Measurements from ENCODE around the gene PRR11. TPM values are rescaled to one million over a fixed set of nuclear protein-coding genes. Genes with fewer than 3 reads are reported as not detected.

PRR11 gene
- 1 to 10 TPM; 1.8 to 2.3 (median 1.8) TPM for total RNA-seq

DNA sequence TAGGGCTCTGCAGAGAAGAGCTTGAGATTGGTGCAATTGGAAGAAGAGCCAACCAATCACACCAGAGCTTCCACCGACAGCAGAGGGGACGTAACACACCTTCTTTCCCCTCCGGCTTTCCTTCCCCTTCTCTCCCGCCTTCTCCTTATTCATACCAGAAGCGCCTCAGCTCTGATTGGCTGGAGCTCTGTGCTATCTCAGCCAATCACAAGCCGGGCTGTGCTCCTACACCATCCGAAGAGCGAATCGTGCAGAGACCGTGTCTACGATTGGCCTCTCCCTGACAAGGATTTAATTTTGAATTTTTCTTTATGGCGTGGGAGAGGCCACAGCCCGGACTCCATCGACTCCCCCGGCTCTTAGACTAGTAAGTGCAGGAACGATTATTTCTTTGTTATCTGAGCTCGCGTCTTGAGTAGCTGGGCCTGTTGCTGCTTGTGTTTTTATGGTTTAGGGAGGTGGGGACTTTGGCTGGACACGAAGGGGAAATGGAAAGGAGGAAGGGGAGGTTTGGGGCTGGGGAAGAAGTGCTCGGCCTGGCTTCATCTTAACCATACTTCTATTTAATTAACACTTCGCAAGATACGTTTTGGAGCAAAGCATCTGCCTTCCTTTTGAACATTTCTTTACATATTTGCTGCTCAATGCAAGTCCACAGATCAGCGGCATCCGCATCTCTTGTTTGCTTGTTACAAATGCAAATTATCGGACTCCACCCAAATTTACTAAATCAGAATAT, at the start of gene PRR11:
TSS of gene PRR11 (plus strand) at position 308 of the 739 bp plus-strand sequence. CDS start 14,007 bp downstream, outside the sequence.
- Mint-ChIP-seq H3K27me3 (ENCODE audit: low read depth) (no peaks in the 10 kb centered on the region), H3K9me3 (no peaks in the 10 kb centered on the region), H3K4me3 (no peak within 1 kb of the TSS), H3K36me3 (ENCODE audit: insufficient read depth) (no peaks in the 10 kb centered on the region), H3K4me1 (ENCODE audit: low read depth) (peaks cover 43% of the 10 kb centered on the region)
- peak; percentile 86 for DNase-seq
- peak; percentile 93 for ATAC-seq

DNA sequence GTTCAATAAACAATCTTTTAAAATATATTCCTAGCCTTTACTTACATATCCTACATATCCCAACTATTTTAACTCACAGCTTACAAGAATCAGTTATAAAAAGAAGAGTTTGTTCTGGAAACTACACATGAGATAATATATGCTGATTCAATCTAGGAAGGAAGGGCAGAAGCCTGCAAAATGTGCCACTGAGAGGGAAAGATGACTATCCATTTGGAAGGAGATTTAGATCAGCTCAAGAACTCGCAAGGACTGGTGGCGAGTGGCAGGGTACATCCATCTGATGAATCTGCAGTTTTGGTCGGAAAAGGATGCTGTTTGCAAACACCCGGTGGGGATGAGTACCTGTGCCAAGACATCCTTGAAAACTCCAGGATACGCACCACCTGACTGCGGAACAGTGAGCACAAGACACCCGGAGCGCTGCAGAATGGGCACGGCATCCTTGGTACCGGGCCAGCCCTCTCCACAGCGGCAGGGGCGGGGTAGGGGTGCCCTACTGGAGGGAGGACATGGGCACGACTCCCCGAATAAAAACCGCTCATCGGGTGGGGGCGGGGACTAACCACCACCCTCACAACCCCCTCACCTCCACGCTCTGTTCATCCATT, 49.6 kb upstream of the PRR11 start:
- H3K36me3 Mint-ChIP-seq (ENCODE audit: insufficient read depth), result peaks cover 15% of the 10 kb centered on the region
- H3K4me3 Mint-ChIP-seq, result peak overlapping the region; percentile 97
- DNase-seq (peak; percentile 64), ATAC-seq (peak; percentile 58 to 60)
- peaks cover 34% of the 10 kb centered on the region for H3K4me1 Mint-ChIP-seq (ENCODE audit: low read depth)
- H3K9me3 Mint-ChIP-seq, result no peaks in the 10 kb centered on the region
- H3K27me3 Mint-ChIP-seq (ENCODE audit: low read depth), result no peaks in the 10 kb centered on the region

DNA sequence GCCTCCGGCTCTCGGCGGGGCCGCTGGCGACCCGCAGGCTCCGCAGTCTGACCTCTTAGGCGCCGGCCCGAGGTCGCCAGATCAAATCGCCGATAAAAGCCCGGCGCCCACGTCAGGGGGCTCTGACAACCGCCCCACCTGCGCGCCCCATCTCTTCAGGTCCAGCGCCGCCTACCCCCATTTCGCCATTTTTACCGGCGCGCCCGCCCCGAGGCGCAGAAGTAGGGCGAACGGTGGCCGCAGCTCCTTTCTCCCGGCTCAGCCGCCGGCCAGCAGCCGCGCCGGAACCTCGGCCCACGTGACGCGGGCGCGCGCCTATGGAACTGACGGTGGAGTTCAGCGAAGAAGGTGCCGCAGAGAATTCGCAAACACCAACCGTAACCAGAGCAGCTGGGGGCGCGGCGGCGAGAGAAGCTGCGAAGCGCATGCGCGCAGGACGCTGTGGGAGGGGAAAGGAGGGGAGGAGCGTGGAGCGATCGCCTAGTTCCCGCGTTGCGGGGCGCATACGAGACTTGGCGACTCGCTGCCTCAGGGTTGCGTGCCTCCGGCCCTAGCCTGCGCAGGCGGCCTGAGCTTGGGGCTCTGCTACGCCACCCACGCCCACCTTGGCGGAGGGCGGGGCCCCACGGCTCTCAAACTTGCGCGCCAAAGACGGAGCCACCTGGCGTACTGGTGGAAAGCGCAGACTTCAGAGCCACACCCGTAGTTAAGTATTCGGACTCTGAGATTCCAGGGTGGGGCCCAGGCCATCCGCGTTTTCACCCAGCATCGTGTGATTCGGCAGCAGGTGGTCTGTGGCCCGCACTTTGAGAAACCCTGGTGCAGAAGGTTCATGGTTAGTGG, 48.9 kb upstream of the PRR11 start, which contains the start of gene TRIM37:
TSS of gene TRIM37 (minus strand) at position 418 of the 843 bp plus-strand sequence. CDS start 419 bp downstream, outside the sequence.
- Mint-ChIP-seq H3K4me3 (peak within 1 kb of the TSS; percentile 97), H3K4me1 (ENCODE audit: low read depth) (peaks cover 34% of the 10 kb centered on the region), H3K9me3 (no peaks in the 10 kb centered on the region), H3K27me3 (ENCODE audit: low read depth) (no peaks in the 10 kb centered on the region), H3K36me3 (ENCODE audit: insufficient read depth) (peaks cover 14% of the 10 kb centered on the region)
- ATAC-seq, result peak; percentile 97 to 98
- peak; percentile 98 for DNase-seq

DNA sequence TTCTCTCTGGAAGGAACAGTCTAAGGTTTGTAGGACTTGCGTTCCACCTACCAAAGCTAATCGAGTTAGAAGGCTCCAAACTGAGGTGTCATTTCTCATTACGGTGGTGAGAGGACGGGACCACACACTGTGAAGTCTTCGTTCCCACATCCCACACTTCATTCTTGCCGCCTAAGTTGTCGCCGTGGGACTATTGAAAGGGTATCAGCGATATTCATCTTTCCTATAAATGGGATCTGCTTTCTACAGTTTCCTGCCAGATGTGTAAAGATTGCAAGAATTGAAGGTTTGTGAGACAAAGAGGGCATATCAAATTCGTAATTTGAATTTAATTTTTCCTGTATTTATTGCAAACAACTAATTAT, 48.3 kb upstream of the PRR11 start:
- Mint-ChIP-seq H3K9me3 (no peaks in the 10 kb centered on the region), H3K27me3 (ENCODE audit: low read depth) (no peaks in the 10 kb centered on the region), H3K4me1 (ENCODE audit: low read depth) (peaks cover 30% of the 10 kb centered on the region), H3K36me3 (ENCODE audit: insufficient read depth) (peaks cover 10% of the 10 kb centered on the region), H3K4me3 (peak overlapping the region; percentile 97)
- DNase-seq, result no peak
- peak; percentile 6 for ATAC-seq

DNA sequence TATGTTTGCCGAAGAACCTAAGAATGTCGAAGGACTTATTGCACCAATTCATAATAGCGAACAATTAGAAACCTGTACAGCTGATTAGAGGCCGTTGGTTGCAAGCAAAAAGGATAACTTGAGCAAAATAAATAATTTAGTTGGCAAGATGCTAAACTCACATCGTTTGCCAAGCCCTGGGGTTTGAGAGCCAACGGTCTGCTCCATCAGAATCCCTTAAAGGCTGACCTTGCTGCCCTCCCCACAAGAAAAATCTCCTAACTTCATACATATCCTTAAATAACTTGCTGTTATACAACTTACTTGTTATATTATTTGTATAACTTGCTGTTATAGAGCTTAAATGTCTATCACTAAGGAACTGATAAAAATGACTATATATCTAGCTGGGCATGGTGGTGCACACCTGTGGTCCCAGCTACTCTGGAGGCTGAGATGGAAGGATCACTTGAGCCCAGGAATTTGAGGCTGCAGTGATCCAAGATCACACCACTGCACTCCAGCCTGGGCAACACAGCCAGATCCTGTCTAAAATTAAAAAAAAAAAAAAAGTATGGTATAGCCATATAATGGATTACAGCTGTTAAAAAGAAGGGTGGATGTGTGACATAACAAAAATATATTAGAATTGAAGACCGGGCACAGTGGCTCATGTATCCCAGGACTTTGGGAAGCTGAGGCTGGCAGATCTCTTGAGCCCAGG, 47.0 kb upstream of the PRR11 start:
- ATAC-seq, result no peak
- Mint-ChIP-seq H3K4me3 (no peak overlapping the region), H3K9me3 (no peaks in the 10 kb centered on the region), H3K4me1 (ENCODE audit: low read depth) (peaks cover 26% of the 10 kb centered on the region), H3K27me3 (ENCODE audit: low read depth) (no peaks in the 10 kb centered on the region), H3K36me3 (ENCODE audit: insufficient read depth) (peaks cover 7% of the 10 kb centered on the region)
- no peak for DNase-seq

DNA sequence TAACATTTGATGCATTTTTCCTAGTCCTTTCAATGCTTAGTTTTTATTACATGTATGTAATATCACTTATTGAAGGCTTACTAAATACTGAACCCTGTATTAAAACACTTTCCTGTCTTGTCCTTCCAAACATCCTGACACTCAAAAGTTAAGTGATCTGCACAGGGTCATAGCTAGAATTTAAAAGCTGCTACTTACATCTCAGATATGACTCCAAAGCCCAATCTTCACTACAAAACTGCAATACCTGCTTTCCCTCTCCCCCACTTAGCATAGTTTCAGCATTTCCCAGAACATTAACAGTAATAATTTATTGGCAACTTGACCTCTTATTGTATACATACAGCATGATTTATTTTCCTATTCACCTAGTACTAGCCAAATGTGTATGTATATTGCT, 44.6 kb upstream of the PRR11 start:
- peaks cover 2% of the 10 kb centered on the region for H3K36me3 Mint-ChIP-seq (ENCODE audit: insufficient read depth)
- H3K4me3 Mint-ChIP-seq, result no peak overlapping the region
- no peaks in the 10 kb centered on the region for H3K27me3 Mint-ChIP-seq (ENCODE audit: low read depth)
- H3K4me1 Mint-ChIP-seq (ENCODE audit: low read depth), result peaks cover 8% of the 10 kb centered on the region
- DNase-seq, result no peak
- H3K9me3 Mint-ChIP-seq, result no peaks in the 10 kb centered on the region
- ATAC-seq, result no peak

DNA sequence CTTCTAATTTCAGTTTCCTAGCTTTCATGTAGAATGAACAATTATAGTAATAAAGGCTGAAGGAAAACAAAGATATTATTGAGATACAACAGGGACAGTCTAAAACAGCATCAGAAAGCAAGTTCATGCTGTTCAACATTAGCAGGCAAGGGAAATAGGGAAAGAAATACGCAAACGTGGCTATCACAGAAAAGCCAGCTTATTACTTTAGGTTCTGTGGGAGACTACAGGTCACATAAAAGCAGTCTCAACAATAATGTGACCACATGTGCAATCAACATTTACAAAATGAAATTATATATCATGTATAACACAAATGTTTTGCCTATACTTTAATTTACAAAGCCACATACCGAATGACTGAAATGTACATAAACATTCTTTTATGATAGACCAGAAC, 44.0 kb upstream of the PRR11 start:
- no peaks in the 10 kb centered on the region for H3K9me3 Mint-ChIP-seq
- H3K4me3 Mint-ChIP-seq, result no peak overlapping the region
- DNase-seq (no peak), ATAC-seq (no peak)
- H3K36me3 Mint-ChIP-seq (ENCODE audit: insufficient read depth), result peaks cover 2% of the 10 kb centered on the region
- no peaks in the 10 kb centered on the region for H3K27me3 Mint-ChIP-seq (ENCODE audit: low read depth)
- H3K4me1 Mint-ChIP-seq (ENCODE audit: low read depth), result peaks cover 7% of the 10 kb centered on the region

DNA sequence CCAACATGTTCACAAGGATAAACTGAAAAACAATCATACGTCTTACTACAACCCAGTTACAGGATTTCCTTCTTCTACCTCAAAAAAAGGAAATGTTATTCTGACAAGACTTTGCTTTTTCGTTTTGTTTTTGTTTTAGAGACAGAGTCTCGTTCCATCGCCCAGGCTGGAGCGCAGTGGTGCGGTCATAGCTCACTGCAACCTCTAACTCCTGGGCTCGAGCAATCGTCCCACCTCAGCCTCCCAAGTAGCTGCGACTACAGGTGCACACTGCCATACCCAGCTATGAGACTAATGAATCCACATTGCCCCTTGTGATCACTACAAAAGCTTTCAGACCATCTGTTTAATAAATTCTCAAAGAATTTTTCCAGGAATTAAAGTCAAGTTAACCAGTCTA, 40.1 kb upstream of the PRR11 start:
- Mint-ChIP-seq H3K9me3 (no peaks in the 10 kb centered on the region), H3K4me3 (no peak overlapping the region), H3K36me3 (ENCODE audit: insufficient read depth) (peaks cover 13% of the 10 kb centered on the region), H3K4me1 (ENCODE audit: low read depth) (no peaks in the 10 kb centered on the region), H3K27me3 (ENCODE audit: low read depth) (no peaks in the 10 kb centered on the region)
- DNase-seq, result no peak
- ATAC-seq, result no peak

DNA sequence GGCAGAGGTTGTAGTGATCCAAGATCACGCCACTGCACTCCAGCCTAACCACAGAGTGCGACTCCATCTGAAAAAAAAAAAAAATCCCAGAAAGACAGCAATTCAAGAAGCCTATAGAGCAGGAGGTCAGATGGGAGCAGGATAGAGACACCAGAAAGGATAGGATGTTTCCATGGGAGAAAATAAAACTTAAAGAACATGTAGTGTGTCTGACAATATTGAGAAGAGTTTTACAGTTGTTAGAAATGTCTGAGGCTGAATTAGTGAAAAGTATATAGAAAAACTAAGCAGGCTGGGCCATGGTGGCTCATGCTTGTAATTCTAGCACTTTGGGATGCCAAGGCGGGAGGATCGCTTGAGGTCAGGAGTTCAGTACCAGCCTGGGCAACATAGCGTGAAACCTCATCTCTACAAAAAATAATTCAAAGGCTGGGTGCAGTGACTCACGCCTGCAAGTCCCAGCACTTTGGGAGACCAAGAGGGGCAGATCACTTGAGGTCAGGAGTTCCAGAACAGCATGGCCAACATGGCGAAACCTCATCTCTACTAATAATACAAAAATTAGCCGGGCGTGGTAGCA, 33.6 kb upstream of the PRR11 start:
- H3K4me3 Mint-ChIP-seq, result no peak overlapping the region
- peaks cover 15% of the 10 kb centered on the region for H3K36me3 Mint-ChIP-seq (ENCODE audit: insufficient read depth)
- H3K4me1 Mint-ChIP-seq (ENCODE audit: low read depth), result peaks cover 1% of the 10 kb centered on the region
- no peaks in the 10 kb centered on the region for H3K27me3 Mint-ChIP-seq (ENCODE audit: low read depth)
- no peak for ATAC-seq
- no peak for DNase-seq
- H3K9me3 Mint-ChIP-seq, result no peaks in the 10 kb centered on the region

DNA sequence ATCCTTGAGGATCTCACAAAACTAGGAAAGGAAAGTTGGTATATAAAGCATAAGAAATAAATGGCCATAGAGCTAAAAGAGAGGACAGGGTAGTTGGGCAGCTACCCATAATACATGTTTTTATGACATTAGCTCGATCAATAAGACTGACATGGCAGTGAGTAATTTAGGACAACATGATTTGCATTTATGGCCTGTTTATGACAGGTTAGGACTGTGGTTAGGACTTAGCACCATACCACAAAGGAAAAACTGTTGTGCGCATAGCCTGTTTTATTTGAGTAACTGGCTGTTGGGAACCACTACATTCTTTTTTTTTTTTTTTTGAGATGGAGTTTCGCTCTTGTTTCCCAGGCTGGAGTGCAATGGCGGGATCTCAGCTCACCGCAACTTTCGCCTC, 30.9 kb upstream of the PRR11 start:
- no peak for ATAC-seq

DNA sequence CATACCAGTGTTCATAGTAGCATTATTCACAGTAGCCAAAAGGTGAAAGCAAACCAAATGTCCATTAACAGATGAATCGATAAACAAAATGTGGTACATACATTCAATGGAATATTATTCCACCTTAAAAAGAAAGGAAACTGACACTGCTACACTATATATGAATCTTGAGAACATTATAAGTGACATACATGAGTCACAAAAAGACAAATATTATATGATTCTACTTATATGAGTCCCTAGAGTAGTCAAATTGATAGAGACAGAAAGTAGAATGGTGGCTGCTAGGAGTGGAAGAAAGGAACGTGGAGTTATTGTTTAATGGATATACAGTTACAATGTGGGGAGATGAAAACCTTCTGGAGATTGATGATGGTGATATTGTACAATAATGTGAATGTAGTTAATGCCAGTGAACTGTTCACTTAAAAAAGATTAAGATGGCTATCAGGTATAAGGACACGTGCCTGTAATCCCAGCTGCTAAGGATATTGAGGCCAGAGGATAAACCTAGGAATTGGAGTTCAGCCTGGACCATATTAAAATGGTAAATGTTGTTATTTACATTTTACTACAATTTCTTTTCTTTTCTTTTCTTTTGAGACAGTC, 28.6 kb upstream of the PRR11 start:
- no peak for ATAC-seq
- no peak for DNase-seq

More for the DNA sequence above, 30.9 kb upstream of the PRR11 start:
- H3K4me3 Mint-ChIP-seq, result no peak overlapping the region
- H3K4me1 Mint-ChIP-seq (ENCODE audit: low read depth), result peaks cover 1% of the 10 kb centered on the region
- no peak for DNase-seq
- H3K36me3 Mint-ChIP-seq (ENCODE audit: insufficient read depth), result peaks cover 6% of the 10 kb centered on the region
- H3K9me3 Mint-ChIP-seq, result no peaks in the 10 kb centered on the region
- H3K27me3 Mint-ChIP-seq (ENCODE audit: low read depth), result no peaks in the 10 kb centered on the region

DNA sequence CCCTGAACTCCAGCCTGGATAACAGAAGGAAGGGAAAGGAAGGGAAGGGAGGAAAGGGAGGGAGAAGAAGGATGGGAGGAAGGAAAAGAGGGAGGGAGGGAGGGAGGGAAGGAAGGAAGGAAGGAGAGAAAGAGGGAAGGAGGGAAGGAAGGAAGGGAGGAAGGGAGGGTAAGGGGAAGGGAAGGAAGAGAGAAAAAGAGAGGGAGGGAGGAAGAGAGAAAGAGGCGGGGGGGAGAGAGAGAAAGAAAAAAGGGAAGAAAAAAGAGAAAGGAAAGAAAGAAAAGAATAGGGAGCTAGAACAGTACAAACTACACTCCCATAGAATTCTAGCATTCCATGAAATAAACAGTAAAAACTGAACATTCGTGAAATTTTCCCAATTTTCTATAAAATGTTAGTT, 25.7 kb upstream of the PRR11 start:
- peaks cover 3% of the 10 kb centered on the region for H3K4me1 Mint-ChIP-seq (ENCODE audit: low read depth)
- H3K9me3 Mint-ChIP-seq, result no peaks in the 10 kb centered on the region
- ATAC-seq (no peak), DNase-seq (no peak)
- peaks cover 3% of the 10 kb centered on the region for H3K36me3 Mint-ChIP-seq (ENCODE audit: insufficient read depth)
- no peaks in the 10 kb centered on the region for H3K27me3 Mint-ChIP-seq (ENCODE audit: low read depth)
- no peak overlapping the region for H3K4me3 Mint-ChIP-seq

More for the DNA sequence above, 28.6 kb upstream of the PRR11 start:
- no peaks in the 10 kb centered on the region for H3K9me3 Mint-ChIP-seq
- peaks cover 1% of the 10 kb centered on the region for H3K4me1 Mint-ChIP-seq (ENCODE audit: low read depth)
- no peak overlapping the region for H3K4me3 Mint-ChIP-seq
- no peaks in the 10 kb centered on the region for H3K27me3 Mint-ChIP-seq (ENCODE audit: low read depth)
- peaks cover 3% of the 10 kb centered on the region for H3K36me3 Mint-ChIP-seq (ENCODE audit: insufficient read depth)

DNA sequence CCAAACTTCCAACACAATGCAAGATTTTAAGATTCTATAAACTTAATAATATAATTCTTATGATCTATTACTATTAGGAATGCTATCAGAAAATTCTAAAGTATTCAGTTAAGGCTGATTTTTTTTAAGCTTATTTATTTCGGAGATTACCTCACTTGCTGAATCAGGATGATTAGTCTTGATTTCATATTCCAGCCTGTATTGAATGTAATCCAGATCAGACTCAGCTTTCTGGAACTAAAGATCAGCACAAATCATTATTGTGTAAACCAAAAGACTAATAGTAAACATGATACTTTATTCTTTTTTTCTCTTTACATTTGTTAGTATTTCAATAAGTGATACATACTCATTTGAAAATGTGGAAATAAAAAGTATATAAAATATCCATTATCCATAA, 24.4 kb upstream of the PRR11 start:
- Mint-ChIP-seq H3K4me3 (no peak overlapping the region), H3K9me3 (no peaks in the 10 kb centered on the region), H3K4me1 (ENCODE audit: low read depth) (peaks cover 3% of the 10 kb centered on the region), H3K27me3 (ENCODE audit: low read depth) (no peaks in the 10 kb centered on the region), H3K36me3 (ENCODE audit: insufficient read depth) (peaks cover 3% of the 10 kb centered on the region)
- ATAC-seq (no peak), DNase-seq (no peak)
